Measurements from ENCODE around the gene SVIL.
"Not testable (repeated sequence)": the region's sequence is repeated elsewhere in the genome, so short reads cannot be mapped to it uniquely, and the experiment has no call there.

SVIL gene

DNA sequence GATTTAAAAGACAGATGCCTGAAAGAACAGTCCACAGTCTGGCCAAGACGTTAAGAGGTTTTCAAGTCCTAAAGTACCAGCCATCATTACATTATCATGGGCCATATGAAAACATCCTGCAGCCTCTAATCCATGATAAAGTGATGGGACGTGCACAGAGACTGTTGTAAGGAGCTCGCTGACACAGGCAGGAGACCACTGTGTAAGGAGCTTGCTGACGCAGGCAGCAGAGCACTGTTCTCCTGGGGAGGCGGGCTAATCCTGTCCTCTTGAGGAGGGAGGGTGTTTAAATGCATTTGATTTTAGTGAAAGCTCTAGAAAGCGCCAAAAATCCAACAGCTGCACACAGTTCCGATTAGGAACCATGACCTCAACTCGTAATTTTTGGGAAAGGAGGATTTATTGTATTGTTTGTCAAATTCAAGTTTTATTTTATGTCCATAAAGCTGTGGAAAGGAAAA, 16.9 kb downstream of the SVIL start:
- POLR2A ChIA-PET (ENCODE audit: low non-redundant PET): no interaction called here

DNA sequence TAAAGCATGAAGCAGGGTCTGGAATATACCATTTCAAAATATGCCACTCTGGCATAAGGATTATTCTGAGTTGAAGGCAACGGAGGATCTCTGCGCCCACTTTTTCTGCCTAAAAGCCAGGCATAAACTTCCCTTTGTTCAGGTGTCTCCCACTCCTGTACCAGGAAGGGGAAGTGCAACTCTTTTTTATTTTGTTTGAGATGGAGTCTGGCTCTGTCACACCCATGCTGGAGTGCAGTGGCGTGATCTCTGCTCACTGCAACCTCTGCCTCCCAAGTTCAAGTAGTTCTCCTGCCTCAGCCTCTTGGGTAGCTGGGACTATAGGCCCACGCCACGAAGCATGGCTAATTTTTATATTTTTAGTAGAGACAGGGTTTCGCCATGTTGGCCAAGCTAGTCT, 18.2 kb downstream of the SVIL start:
- CTCF ChIA-PET: no interaction called here
- TF ChIP-seq, protein P1, sequence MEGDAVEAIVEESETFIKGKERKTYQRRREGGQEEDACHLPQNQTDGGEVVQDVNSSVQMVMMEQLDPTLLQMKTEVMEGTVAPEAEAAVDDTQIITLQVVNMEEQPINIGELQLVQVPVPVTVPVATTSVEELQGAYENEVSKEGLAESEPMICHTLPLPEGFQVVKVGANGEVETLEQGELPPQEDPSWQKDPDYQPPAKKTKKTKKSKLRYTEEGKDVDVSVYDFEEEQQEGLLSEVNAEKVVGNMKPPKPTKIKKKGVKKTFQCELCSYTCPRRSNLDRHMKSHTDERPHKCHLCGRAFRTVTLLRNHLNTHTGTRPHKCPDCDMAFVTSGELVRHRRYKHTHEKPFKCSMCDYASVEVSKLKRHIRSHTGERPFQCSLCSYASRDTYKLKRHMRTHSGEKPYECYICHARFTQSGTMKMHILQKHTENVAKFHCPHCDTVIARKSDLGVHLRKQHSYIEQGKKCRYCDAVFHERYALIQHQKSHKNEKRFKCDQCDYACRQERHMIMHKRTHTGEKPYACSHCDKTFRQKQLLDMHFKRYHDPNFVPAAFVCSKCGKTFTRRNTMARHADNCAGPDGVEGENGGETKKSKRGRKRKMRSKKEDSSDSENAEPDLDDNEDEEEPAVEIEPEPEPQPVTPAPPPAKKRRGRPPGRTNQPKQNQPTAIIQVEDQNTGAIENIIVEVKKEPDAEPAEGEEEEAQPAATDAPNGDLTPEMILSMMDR (conservative IDR thresholded peaks at IDR 0.05; ENCODE audit: low read depth): no peak
- DNase-seq (ENCODE audit: low spot score): no peak
- no peak overlapping the region for H3K27ac ChIP-seq
- POLR2A ChIA-PET (ENCODE audit: low non-redundant PET): no interaction called here

More for the DNA sequence above, 16.9 kb downstream of the SVIL start:
- CTCF ChIA-PET: interaction anchor here (0.6 kb wide), 1 partner anchor 26 kb away, joined by 3 read pairs; no protein-coding TSS in a partner anchor
- TF ChIP-seq, protein P1 (conservative IDR thresholded peaks at IDR 0.05; ENCODE audit: low read depth): no peak
- 0 out of 2 replicates have a peak overlapping the region, but pooled peaks have one; percentile 10 for H3K27ac ChIP-seq
- DNase-seq (ENCODE audit: low spot score): no peak

DNA sequence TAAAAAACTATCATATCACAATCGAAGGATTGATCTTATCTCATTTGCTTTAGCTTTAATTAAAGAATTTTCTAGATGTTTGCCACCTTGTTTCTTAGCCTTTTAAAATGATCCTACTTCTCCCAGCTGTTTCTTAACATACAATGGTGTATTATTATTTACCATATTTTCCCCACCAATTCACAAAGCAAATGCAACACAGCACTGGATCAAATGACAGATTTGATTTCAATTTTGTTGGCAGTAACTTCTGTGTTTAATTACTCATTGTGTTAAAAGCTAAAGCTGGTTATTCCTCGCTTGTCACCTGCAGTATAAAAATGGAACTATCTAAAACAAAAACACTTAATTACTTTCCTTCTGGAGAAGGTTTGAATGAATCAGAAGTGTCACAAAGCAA, 19.6 kb downstream of the SVIL start:
- no peak for DNase-seq (ENCODE audit: low spot score)
- TF ChIP-seq, protein P1 (conservative IDR thresholded peaks at IDR 0.05; ENCODE audit: low read depth): no peak
- ChIA-PET CTCF (interaction anchor here (0.5 to 0.7 kb wide), 2 partner anchors 26 to 43 kb away, joined by 4 to 6 read pairs; no protein-coding TSS in a partner anchor), POLR2A (ENCODE audit: low non-redundant PET) (no interaction called here)
- H3K27ac ChIP-seq: no peak overlapping the region

DNA sequence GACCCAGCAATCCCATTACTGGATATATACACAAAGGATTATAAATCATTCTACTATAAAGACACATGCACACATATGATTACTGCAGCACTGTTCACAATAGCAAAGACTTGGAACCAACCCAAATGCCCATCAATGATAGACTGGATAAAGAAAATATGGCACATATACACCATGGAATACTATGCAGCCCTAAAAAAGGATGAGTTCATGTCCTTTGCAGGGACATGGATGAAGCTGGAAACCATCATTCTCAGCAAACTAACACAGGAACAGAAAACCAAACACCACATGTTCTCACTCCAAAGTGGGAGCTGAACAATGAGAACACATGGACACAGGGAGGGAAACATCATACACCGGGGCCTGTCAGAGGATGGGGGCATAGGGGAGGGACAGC, 20.5 kb downstream of the SVIL start:
- DNase-seq (ENCODE audit: low spot score); H3K27ac ChIP-seq; POLR2A ChIA-PET (ENCODE audit: low non-redundant PET): not testable (repeated sequence)
- CTCF ChIA-PET: interaction anchor here (0.7 kb wide), 1 partner anchor 451 kb away, joined by 3 read pairs; no protein-coding TSS in a partner anchor

DNA sequence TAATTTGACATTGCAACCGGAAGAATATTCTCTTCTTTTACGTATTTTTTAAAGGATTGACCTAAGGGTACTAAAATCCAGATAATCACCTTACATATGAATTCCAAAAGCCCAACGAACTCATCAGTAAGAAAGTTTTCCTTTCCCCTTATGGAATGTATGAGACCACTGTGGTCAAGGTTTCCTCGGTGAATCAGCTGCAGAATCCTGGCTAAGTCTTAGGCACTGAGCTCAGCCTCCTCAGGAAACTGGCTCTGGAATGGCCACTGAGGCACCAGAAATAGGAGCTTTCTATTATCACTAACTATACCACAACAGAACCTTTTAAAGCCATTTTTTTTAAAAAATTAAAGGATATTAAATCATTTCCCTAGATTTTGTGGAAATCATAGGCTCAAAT, 21.0 kb downstream of the SVIL start:
- ChIA-PET CTCF (interaction anchor here (0.7 kb wide), 1 partner anchor 450 kb away, joined by 3 read pairs; no protein-coding TSS in a partner anchor), POLR2A (ENCODE audit: low non-redundant PET) (no interaction called here)
- DNase-seq (ENCODE audit: low spot score): no peak
- TF ChIP-seq, protein P1 (conservative IDR thresholded peaks at IDR 0.05; ENCODE audit: low read depth): no peak
- no peak overlapping the region for H3K27ac ChIP-seq

DNA sequence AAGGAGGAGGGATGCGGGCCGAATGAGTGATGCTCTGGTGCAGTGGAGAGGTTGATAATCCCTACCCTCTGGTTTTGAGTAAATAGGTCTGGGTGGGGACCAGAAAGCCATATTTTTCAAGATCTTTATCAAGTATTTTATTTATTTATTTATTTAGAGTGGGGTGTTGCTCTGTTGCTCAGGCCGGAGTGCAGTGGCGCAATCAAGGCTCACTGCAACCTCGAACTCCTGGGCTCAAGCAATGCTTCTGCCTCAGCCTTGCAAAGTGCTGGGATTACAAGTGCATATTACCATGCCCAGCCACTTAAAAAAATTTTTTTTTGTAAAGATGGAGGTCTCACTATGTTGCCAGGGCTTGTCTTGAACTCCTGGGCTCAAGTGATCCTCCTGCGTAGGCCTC, 21.6 kb downstream of the SVIL start:
- ChIA-PET POLR2A (ENCODE audit: low non-redundant PET) (no interaction called here), CTCF (no interaction called here)

DNA sequence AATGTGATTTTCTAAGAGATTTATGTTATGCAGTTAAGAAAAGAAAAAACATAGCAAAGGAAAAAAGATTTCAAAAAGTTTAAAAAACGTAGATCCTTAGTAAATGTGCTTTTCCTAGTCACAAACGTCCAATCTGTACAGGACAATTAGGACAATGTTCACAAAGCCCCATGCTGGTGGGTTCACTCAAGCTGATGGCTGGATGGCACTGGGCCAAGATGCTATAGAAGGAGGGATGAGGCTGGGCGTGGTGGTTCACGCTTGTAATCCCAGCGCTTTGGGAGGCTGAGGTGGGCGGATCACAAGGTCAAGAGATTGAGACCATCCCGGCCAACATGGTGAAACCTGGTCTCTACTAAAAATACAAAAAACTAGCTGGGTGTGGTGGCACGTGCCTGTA, 22.1 kb downstream of the SVIL start:
- TF ChIP-seq, protein P1 (conservative IDR thresholded peaks at IDR 0.05; ENCODE audit: low read depth): no peak
- CTCF ChIA-PET: interaction anchor here (0.7 kb wide), 1 partner anchor 70 kb away, joined by 4 read pairs; no protein-coding TSS in a partner anchor

More for the DNA sequence above, 21.6 kb downstream of the SVIL start:
- no peak for DNase-seq (ENCODE audit: low spot score)
- TF ChIP-seq, protein P1 (conservative IDR thresholded peaks at IDR 0.05; ENCODE audit: low read depth): no peak
- no peak overlapping the region for H3K27ac ChIP-seq

More for the DNA sequence above, 22.1 kb downstream of the SVIL start:
- no peak overlapping the region for H3K27ac ChIP-seq
- POLR2A ChIA-PET (ENCODE audit: low non-redundant PET): no interaction called here
- no peak for DNase-seq (ENCODE audit: low spot score)
